NCI-H748 (cell line): ENCODE results near the gene FCRL6.

Experiments
- DNase-seq: peaks from one replicate; lab custom pipeline; 2025; ENCODE audit not compliant: unreplicated experiment; lab: John Stamatoyannopoulos, UW

Gene FCRL6

GRCh38 chr1:159835356-159835755 lies 33.2 kb downstream of the FCRL6 start:
- DNase-seq = no peak

- DNase-seq = no peak
Measured at GRCh38 chr1:159835862-159836525, 33.8 kb downstream of the FCRL6 start.

GRCh38 chr1:159838715-159839114 lies 36.6 kb downstream of the FCRL6 start:
- no peak for DNase-seq

GRCh38 chr1:159839116-159839849 lies 37.1 kb downstream of the FCRL6 start:
- DNase-seq = no peak

- no peak for DNase-seq
Measured at GRCh38 chr1:159841749-159842148, 39.6 kb downstream of the FCRL6 start.

GRCh38 chr1:159843459-159843858 lies 41.3 kb downstream of the FCRL6 start:
- DNase-seq = no peak

- DNase-seq = no peak
Measured at GRCh38 chr1:159845751-159846629, 43.8 kb downstream of the FCRL6 start.

- DNase-seq = no peak
Measured at GRCh38 chr1:159847231-159847630, 45.1 kb downstream of the FCRL6 start.

- DNase-seq = no peak
Measured at GRCh38 chr1:159848326-159848725, 46.2 kb downstream of the FCRL6 start.

- DNase-seq = no peak
Measured at GRCh38 chr1:159849626-159850366, 47.6 kb downstream of the FCRL6 start.

GRCh38 chr1:159851407-159851806 lies 49.2 kb downstream of the FCRL6 start:
- no peak for DNase-seq

- peak; percentile 42 for DNase-seq
Measured at GRCh38 chr1:159853417-159854115, 51.4 kb downstream of the FCRL6 start.

GRCh38 chr1:159854116-159854692 lies 52.0 kb downstream of the FCRL6 start:
- peak; percentile 68 for DNase-seq

GRCh38 chr1:159854693-159855192 lies 52.6 kb downstream of the FCRL6 start:
- DNase-seq = peak; percentile 77

GRCh38 chr1:159855709-159856108 lies 53.5 kb downstream of the FCRL6 start:
- no peak for DNase-seq

GRCh38 chr1:159856576-159856975 lies 54.4 kb downstream of the FCRL6 start:
- DNase-seq = no peak

GRCh38 chr1:159857889-159858288 lies 55.7 kb downstream of the FCRL6 start:
- no peak for DNase-seq

GRCh38 chr1:159859767-159860322 lies 57.7 kb downstream of the FCRL6 start:
- no peak for DNase-seq

GRCh38 chr1:159860456-159860855 lies 58.3 kb downstream of the FCRL6 start:
- no peak for DNase-seq
